Tibial nerve (tissue), 4 donors: ENCODE results near the gene PGRMC2. TPM values are rescaled to one million over a fixed set of nuclear protein-coding genes. Genes with fewer than 3 reads are reported as not detected.
"Not testable (repeated sequence)": the region's sequence is repeated elsewhere in the genome, so short reads cannot be mapped to it uniquely, and the experiment has no call there.

Experiments
- DNase-seq, 2 donors: peaks; one replicate each; pipeline ENCODE4 v3.0.0-alpha.2; 2019; ENCODE audit warnings: low spot score in 2 of 2
- H3K27ac ChIP-seq, 4 donors: fragments of 200-600 bp; sonication (generic) in 3 of 4; one replicate each; pipeline ENCODE4 v1.5.1; 2017 to 2019; ENCODE audit warnings: mild to moderate bottlenecking in 1 of 4
- H3K27me3 ChIP-seq, 2 donors: fragments of 200-600 bp; sonication (generic) in 1 of 2; one replicate each; pipeline versions ENCODE4 v1.5.1 to v1.6.0; 2017 to 2019
- H3K36me3 ChIP-seq, 3 donors: fragments of 200-600 bp; sonication (generic); one replicate each; pipeline ENCODE4 v1.5.1; 2018 to 2019
- H3K4me1 ChIP-seq, 4 donors: fragments of 200-600 bp; sonication (generic) in 3 of 4; one replicate each; pipeline ENCODE4 v1.5.1; 2017 to 2019
- H3K4me3 ChIP-seq, 4 donors: fragments of 200-600 bp; sonication (generic) in 3 of 4; one replicate each; pipeline ENCODE4 v1.5.1; 2017 to 2019; ENCODE audit warnings: mild to moderate bottlenecking in 1 of 4, moderate library complexity in 1 of 4
- H3K9me3 ChIP-seq, 4 donors: fragments of 200-600 bp; sonication (generic) in 3 of 4; one replicate each; pipeline ENCODE4 v1.5.1; 2017 to 2019
- CTCF ChIP-seq, 5 experiments: fragments of 200-600 bp in 3 of 5; fragments of 450-650 bp in 2 of 5; sonication (generic) in 3 of 5; IDR thresholded peaks; one replicate each; pipeline ENCODE4 v1.5.1; 2016 to 2019; ENCODE audit warnings: antibody characterized with exemption in 5 of 5, mild to moderate bottlenecking in 3 of 5, moderate library complexity in 2 of 5
- EP300 ChIP-seq, 2 donors: sonication (generic); formaldehyde crosslinking; IDR thresholded peaks; one replicate each; pipeline ENCODE4 v1.6.1; 2017; ENCODE audit warnings: antibody characterized with exemption in 2 of 2, mild to moderate bottlenecking in 1 of 2
- POLR2A ChIP-seq, 2 donors: fragments of 450-650 bp; IDR thresholded peaks; one replicate each; pipeline ENCODE4 v1.6.1; 2017; ENCODE audit warnings: antibody characterized with exemption in 2 of 2, mild to moderate bottlenecking in 2 of 2, moderate library complexity in 2 of 2
- WGBS, 2 donors: methylation state at CpG; one replicate each; pipeline ENCODE4 v1.1.5; 2018; 5-methylcytosine and 5-hydroxymethylcytosine counted together
- total RNA-seq, 4 donors: library from RNA; depleted of rRNA; stranded (reverse); fragments of >200 nt; gene quantifications; one replicate each; pipeline ENCODE4 v1.1.0, GENCODE V29; 2016

PGRMC2 gene
- total RNA-seq, 4 donors from 2014 or later, result 21.8 to 45.9 (median 29.0) TPM

- no peak overlapping the region for H3K27ac ChIP-seq
- no peaks in the 10 kb centered on the region for H3K4me1 ChIP-seq
- WGBS, 2 donors, result 27 to 33% methylated on average over 1 of the region's 1 CpG
- no peaks in the 10 kb centered on the region for H3K36me3 ChIP-seq
- no peaks in the 10 kb centered on the region for H3K27me3 ChIP-seq
- H3K9me3 ChIP-seq, result no peaks in the 10 kb centered on the region
- TF ChIP-seq CTCF (IDR thresholded peaks at IDR 0.05) (no peak), EP300 (IDR thresholded peaks at IDR 0.05) (no peak), POLR2A (IDR thresholded peaks at IDR 0.05) (no peak)
- no peak for DNase-seq
- no peak overlapping the region for H3K4me3 ChIP-seq
Observed at GRCh38 chr4:128256539-128256938, 31.1 kb downstream of the PGRMC2 start.

GRCh38 chr4:128255906-128256305, 31.7 kb downstream of the PGRMC2 start:
- H3K27me3 ChIP-seq, result no peaks in the 10 kb centered on the region
- no peaks in the 10 kb centered on the region for H3K36me3 ChIP-seq
- H3K27ac ChIP-seq, result no peak overlapping the region
- no peak for TF ChIP-seq CTCF (IDR thresholded peaks at IDR 0.05)
- no peak for TF ChIP-seq EP300 (IDR thresholded peaks at IDR 0.05)
- no peak for TF ChIP-seq POLR2A (IDR thresholded peaks at IDR 0.05)
- no peak for DNase-seq
- no peaks in the 10 kb centered on the region for H3K4me1 ChIP-seq
- whole genome bisulfite sequencing, 2 donors, result 89 to 96% methylated on average over 3 of the region's 3 CpGs
- no peaks in the 10 kb centered on the region for H3K9me3 ChIP-seq
- H3K4me3 ChIP-seq, result no peak overlapping the region

GRCh38 chr4:128249787-128250668, 37.6 kb downstream of the PGRMC2 start:
- Histone ChIP-seq H3K27ac (no peak overlapping the region), H3K27me3 (no peaks in the 10 kb centered on the region), H3K4me1 (no peaks in the 10 kb centered on the region), H3K9me3 (peaks cover 0 to 10% (median 1%) of the 10 kb centered on the region in 4 donors), H3K4me3 (no peak overlapping the region), H3K36me3 (no peaks in the 10 kb centered on the region)
- no peak for DNase-seq
- WGBS, 2 donors, result 66 to 74% methylated on average over 4 of the region's 4 CpGs
- TF ChIP-seq POLR2A (IDR thresholded peaks at IDR 0.05) (no peak), EP300 (IDR thresholded peaks at IDR 0.05) (no peak), CTCF (IDR thresholded peaks at IDR 0.05) (no peak)

- H3K9me3 ChIP-seq, result peaks cover 0 to 10% (median 1%) of the 10 kb centered on the region in 4 donors
- TF ChIP-seq EP300 (IDR thresholded peaks at IDR 0.05) (no peak), POLR2A (IDR thresholded peaks at IDR 0.05) (no peak), CTCF (IDR thresholded peaks at IDR 0.05) (no peak)
- H3K27me3 ChIP-seq, result no peaks in the 10 kb centered on the region
- no peaks in the 10 kb centered on the region for H3K4me1 ChIP-seq
- no peak overlapping the region for H3K4me3 ChIP-seq
- 92 to 96% methylated on average over 1 of the region's 1 CpG for WGBS, 2 donors
- H3K27ac ChIP-seq, result no peak overlapping the region
- H3K36me3 ChIP-seq, result no peaks in the 10 kb centered on the region
- no peak for DNase-seq
Observed at GRCh38 chr4:128247906-128248305, 39.7 kb downstream of the PGRMC2 start.

- H3K27ac ChIP-seq, DNase-seq, H3K4me1 ChIP-seq, H3K27me3 ChIP-seq, H3K4me3 ChIP-seq, H3K36me3 ChIP-seq: not testable (repeated sequence)
- H3K9me3 ChIP-seq, result peaks cover 0 to 10% (median 1%) of the 10 kb centered on the region in 4 donors
- 86 to 90% methylated on average over 5 of the region's 5 CpGs for WGBS, 2 donors
Observed at GRCh38 chr4:128245391-128245790, 42.2 kb downstream of the PGRMC2 start.
